OCI-LY1 (cell line): Measurements from ENCODE around the gene ANKRD55.

Experiments
- EZH2 ChIP-seq: fragments of 200-600 bp; sonication (generic), shearing (Covaris generic); IDR thresholded peaks from 2 replicates; pipeline ENCODE4 v1.8.0; 2017; ENCODE audit warnings: borderline replicate concordance, mixed run types, mild to moderate bottlenecking, antibody characterized with exemption, low read length, moderate library complexity, mixed read lengths
- TF ChIP-seq, protein P1 (sequence below): fragments of 200-600 bp; sonication (generic), shearing (Covaris generic); IDR thresholded peaks from 2 replicates; pipeline ENCODE4 v1.5.1; 2017; ENCODE audit warnings: mild to moderate bottlenecking, antibody characterized with exemption, low read length, moderate library complexity, mixed read lengths

GRCh38 chr5:56055859-56056258 lies 177.3 kb downstream of the ANKRD55 start:
- TF ChIP-seq, protein P1, sequence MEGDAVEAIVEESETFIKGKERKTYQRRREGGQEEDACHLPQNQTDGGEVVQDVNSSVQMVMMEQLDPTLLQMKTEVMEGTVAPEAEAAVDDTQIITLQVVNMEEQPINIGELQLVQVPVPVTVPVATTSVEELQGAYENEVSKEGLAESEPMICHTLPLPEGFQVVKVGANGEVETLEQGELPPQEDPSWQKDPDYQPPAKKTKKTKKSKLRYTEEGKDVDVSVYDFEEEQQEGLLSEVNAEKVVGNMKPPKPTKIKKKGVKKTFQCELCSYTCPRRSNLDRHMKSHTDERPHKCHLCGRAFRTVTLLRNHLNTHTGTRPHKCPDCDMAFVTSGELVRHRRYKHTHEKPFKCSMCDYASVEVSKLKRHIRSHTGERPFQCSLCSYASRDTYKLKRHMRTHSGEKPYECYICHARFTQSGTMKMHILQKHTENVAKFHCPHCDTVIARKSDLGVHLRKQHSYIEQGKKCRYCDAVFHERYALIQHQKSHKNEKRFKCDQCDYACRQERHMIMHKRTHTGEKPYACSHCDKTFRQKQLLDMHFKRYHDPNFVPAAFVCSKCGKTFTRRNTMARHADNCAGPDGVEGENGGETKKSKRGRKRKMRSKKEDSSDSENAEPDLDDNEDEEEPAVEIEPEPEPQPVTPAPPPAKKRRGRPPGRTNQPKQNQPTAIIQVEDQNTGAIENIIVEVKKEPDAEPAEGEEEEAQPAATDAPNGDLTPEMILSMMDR: no peak
- no peak for TF ChIP-seq EZH2
